Tibial nerve (tissue), 4 donors: ENCODE measurements around the gene ATPAF2. TPM values are rescaled to one million over a fixed set of nuclear protein-coding genes. Genes with fewer than 3 reads are reported as not detected.

Source experiments
- DNase-seq, 2 donors: peaks; one replicate each; pipeline ENCODE4 v3.0.0-alpha.2; 2019; ENCODE audit warnings: low spot score in 2 of 2
- H3K27ac ChIP-seq, 4 donors: fragments of 200-600 bp; sonication (generic) in 3 of 4; one replicate each; pipeline ENCODE4 v1.5.1; 2017 to 2019; ENCODE audit warnings: mild to moderate bottlenecking in 1 of 4
- H3K27me3 ChIP-seq, 2 donors: fragments of 200-600 bp; sonication (generic) in 1 of 2; one replicate each; pipeline versions ENCODE4 v1.5.1 to v1.6.0; 2017 to 2019
- H3K36me3 ChIP-seq, 3 donors: fragments of 200-600 bp; sonication (generic); one replicate each; pipeline ENCODE4 v1.5.1; 2018 to 2019
- H3K4me1 ChIP-seq, 4 donors: fragments of 200-600 bp; sonication (generic) in 3 of 4; one replicate each; pipeline ENCODE4 v1.5.1; 2017 to 2019
- H3K4me3 ChIP-seq, 4 donors: fragments of 200-600 bp; sonication (generic) in 3 of 4; one replicate each; pipeline ENCODE4 v1.5.1; 2017 to 2019; ENCODE audit warnings: mild to moderate bottlenecking in 1 of 4, moderate library complexity in 1 of 4
- H3K9me3 ChIP-seq, 4 donors: fragments of 200-600 bp; sonication (generic) in 3 of 4; one replicate each; pipeline ENCODE4 v1.5.1; 2017 to 2019
- CTCF ChIP-seq, 5 experiments: fragments of 200-600 bp in 3 of 5; fragments of 450-650 bp in 2 of 5; sonication (generic) in 3 of 5; IDR thresholded peaks; one replicate each; pipeline ENCODE4 v1.5.1; 2016 to 2019; ENCODE audit warnings: antibody characterized with exemption in 5 of 5, mild to moderate bottlenecking in 3 of 5, moderate library complexity in 2 of 5
- EP300 ChIP-seq, 2 donors: sonication (generic); formaldehyde crosslinking; IDR thresholded peaks; one replicate each; pipeline ENCODE4 v1.6.1; 2017; ENCODE audit warnings: antibody characterized with exemption in 2 of 2, mild to moderate bottlenecking in 1 of 2
- POLR2A ChIP-seq, 2 donors: fragments of 450-650 bp; IDR thresholded peaks; one replicate each; pipeline ENCODE4 v1.6.1; 2017; ENCODE audit warnings: antibody characterized with exemption in 2 of 2, mild to moderate bottlenecking in 2 of 2, moderate library complexity in 2 of 2
- WGBS, 2 donors: methylation state at CpG; one replicate each; pipeline ENCODE4 v1.1.5; 2018; 5-methylcytosine and 5-hydroxymethylcytosine counted together
- total RNA-seq, 4 donors: library from RNA; depleted of rRNA; stranded (reverse); fragments of >200 nt; gene quantifications; one replicate each; pipeline ENCODE4 v1.1.0, GENCODE V29; 2016

ATPAF2 gene
- total RNA-seq, 4 donors from 2014 or later = 24.0 to 43.7 (median 35.5) TPM

GRCh38 chr17:18066866-18067265, 27.9 kb upstream of the ATPAF2 start:
- H3K36me3 ChIP-seq = peaks cover 0 to 58% (median 5%) of the 10 kb centered on the region in 3 donors
- H3K4me3 ChIP-seq = no peak overlapping the region
- TF ChIP-seq POLR2A (IDR thresholded peaks at IDR 0.05) = no peak
- no peak for TF ChIP-seq CTCF (IDR thresholded peaks at IDR 0.05)
- no peak for TF ChIP-seq EP300 (IDR thresholded peaks at IDR 0.05)
- H3K9me3 ChIP-seq = no peaks in the 10 kb centered on the region
- 91 to 96% methylated on average over 4 of the region's 4 CpGs for WGBS, 2 donors
- DNase-seq = no peak
- H3K4me1 ChIP-seq = peaks cover 0 to 16% (median 5%) of the 10 kb centered on the region in 4 donors
- no peak overlapping the region for H3K27ac ChIP-seq
- no peaks in the 10 kb centered on the region for H3K27me3 ChIP-seq

GRCh38 chr17:18065546-18065945, 26.6 kb upstream of the ATPAF2 start:
- TF ChIP-seq POLR2A (IDR thresholded peaks at IDR 0.05) = no peak
- no peak for TF ChIP-seq EP300 (IDR thresholded peaks at IDR 0.05)
- no peak for TF ChIP-seq CTCF (IDR thresholded peaks at IDR 0.05)
- Histone ChIP-seq H3K4me1 (peaks cover 0 to 3% (median 1%) of the 10 kb centered on the region in 4 donors), H3K27ac (no peak overlapping the region), H3K36me3 (peaks cover 0 to 71% (median 5%) of the 10 kb centered on the region in 3 donors), H3K4me3 (no peak overlapping the region), H3K27me3 (no peaks in the 10 kb centered on the region), H3K9me3 (no peaks in the 10 kb centered on the region)
- no peak for DNase-seq
- WGBS, 2 donors = 94 to 97% methylated on average over 8 to 11 of the region's 11 CpGs

GRCh38 chr17:18064053-18064452, 25.1 kb upstream of the ATPAF2 start:
- Histone ChIP-seq H3K9me3 (no peaks in the 10 kb centered on the region), H3K4me3 (no peak overlapping the region), H3K27me3 (no peaks in the 10 kb centered on the region), H3K27ac (no peak overlapping the region), H3K4me1 (no peaks in the 10 kb centered on the region), H3K36me3 (peaks cover 0 to 86% (median 5%) of the 10 kb centered on the region in 3 donors)
- TF ChIP-seq POLR2A (IDR thresholded peaks at IDR 0.05) (no peak), EP300 (IDR thresholded peaks at IDR 0.05) (no peak), CTCF (IDR thresholded peaks at IDR 0.05) (no peak)
- whole genome bisulfite sequencing, 2 donors = 77 to 86% methylated on average over 2 of the region's 2 CpGs
- no peak for DNase-seq

GRCh38 chr17:18059283-18059682, 20.3 kb upstream of the ATPAF2 start:
- Histone ChIP-seq H3K36me3 (peaks cover 0 to 99% (median 7%) of the 10 kb centered on the region in 3 donors), H3K9me3 (no peaks in the 10 kb centered on the region), H3K4me1 (no peaks in the 10 kb centered on the region), H3K27me3 (no peaks in the 10 kb centered on the region), H3K4me3 (no peak overlapping the region), H3K27ac (no peak overlapping the region)
- WGBS, 2 donors = 78 to 80% methylated on average over 5 of the region's 5 CpGs
- no peak for DNase-seq
- TF ChIP-seq POLR2A (IDR thresholded peaks at IDR 0.05) (no peak), EP300 (IDR thresholded peaks at IDR 0.05) (no peak), CTCF (IDR thresholded peaks at IDR 0.05) (no peak)

- H3K4me1 ChIP-seq = no peaks in the 10 kb centered on the region
These were observed 17.2 kb upstream of the ATPAF2 start for GRCh38 chr17:18056214-18056613.

More at GRCh38 chr17:18056214-18056613, 17.2 kb upstream of the ATPAF2 start:
- Histone ChIP-seq H3K27ac (no peak overlapping the region), H3K36me3 (peaks cover 0 to 80% (median 10%) of the 10 kb centered on the region in 3 donors), H3K9me3 (no peaks in the 10 kb centered on the region), H3K27me3 (no peaks in the 10 kb centered on the region), H3K4me3 (no peak overlapping the region)
- WGBS, 2 donors = 92 to 96% methylated on average over 3 of the region's 3 CpGs
- TF ChIP-seq EP300 (IDR thresholded peaks at IDR 0.05) = no peak
- no peak for TF ChIP-seq CTCF (IDR thresholded peaks at IDR 0.05)
- TF ChIP-seq POLR2A (IDR thresholded peaks at IDR 0.05) = no peak
- no peak for DNase-seq
